AG04450 (cell line): ENCODE results near the gene RAP1GAP. TPM values are rescaled to one million over a fixed set of nuclear protein-coding genes. Genes with fewer than 3 reads are reported as not detected.
A peak's percentile ranks its signal among the peaks of the same experiment; 100 is the strongest.

ENCODE experiments used
- CTCF ChIA-PET: fragments of 300-600, 350-600 bp; formaldehyde crosslinking; extraction: SDS; loops from one replicate; lab custom pipeline; 2022; ENCODE audit warnings: antibody characterized with exemption, inconsistent platforms; lab: Charles Lee
- POLR2A ChIA-PET: fragments of 350-600 bp; formaldehyde crosslinking; extraction: SDS; loops from one replicate; lab custom pipeline; 2021; ENCODE audit warnings: antibody characterized with exemption, inconsistent platforms; lab: Yijun Ruan, JAX
- DNase-seq: peaks from one replicate; pipeline ENCODE4 v3.0.0-alpha.2; 2011; ENCODE audit warnings: low read depth, low spot score
- H3K27ac ChIP-seq: one replicate; pipeline ENCODE4 v1.5.1; 2012; ENCODE audit warnings: low read depth, low read length, control low read depth
- H3K27me3 ChIP-seq: one replicate; pipeline ENCODE4 v1.6.0; 2012; ENCODE audit warnings: low read length; ENCODE audit not compliant: control insufficient read depth, insufficient read depth
- H3K4me3 ChIP-seq: 2 replicates; pipeline ENCODE4 v1.5.1; 2011; ENCODE audit warnings: mild to moderate bottlenecking, low read depth, low read length, control low read depth
- H3K9me3 ChIP-seq: 2 replicates; pipeline ENCODE4 v1.5.1; 2012; ENCODE audit warnings: low read length; ENCODE audit not compliant: control insufficient read depth, insufficient read depth
- polyA plus RNA-seq: library from polyadenylated mRNA; depleted of rRNA; stranded (reverse); fragments of >200 nt; gene quantifications from 2 replicates; pipeline ENCODE4 v1.2.3, GENCODE V29; 2011
- TF ChIP-seq, protein P1 (sequence below): IDR thresholded peaks from 2 replicates; pipeline ENCODE4 v1.5.1; 2011; ENCODE audit warnings: low read depth, low read length, control low read depth, inconsistent platforms

The RAP1GAP gene
- polyA plus RNA-seq, 1 experiment = 0.14 TPM

- TF ChIP-seq, protein P1, sequence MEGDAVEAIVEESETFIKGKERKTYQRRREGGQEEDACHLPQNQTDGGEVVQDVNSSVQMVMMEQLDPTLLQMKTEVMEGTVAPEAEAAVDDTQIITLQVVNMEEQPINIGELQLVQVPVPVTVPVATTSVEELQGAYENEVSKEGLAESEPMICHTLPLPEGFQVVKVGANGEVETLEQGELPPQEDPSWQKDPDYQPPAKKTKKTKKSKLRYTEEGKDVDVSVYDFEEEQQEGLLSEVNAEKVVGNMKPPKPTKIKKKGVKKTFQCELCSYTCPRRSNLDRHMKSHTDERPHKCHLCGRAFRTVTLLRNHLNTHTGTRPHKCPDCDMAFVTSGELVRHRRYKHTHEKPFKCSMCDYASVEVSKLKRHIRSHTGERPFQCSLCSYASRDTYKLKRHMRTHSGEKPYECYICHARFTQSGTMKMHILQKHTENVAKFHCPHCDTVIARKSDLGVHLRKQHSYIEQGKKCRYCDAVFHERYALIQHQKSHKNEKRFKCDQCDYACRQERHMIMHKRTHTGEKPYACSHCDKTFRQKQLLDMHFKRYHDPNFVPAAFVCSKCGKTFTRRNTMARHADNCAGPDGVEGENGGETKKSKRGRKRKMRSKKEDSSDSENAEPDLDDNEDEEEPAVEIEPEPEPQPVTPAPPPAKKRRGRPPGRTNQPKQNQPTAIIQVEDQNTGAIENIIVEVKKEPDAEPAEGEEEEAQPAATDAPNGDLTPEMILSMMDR = no peak
- CTCF ChIA-PET = no interaction called here
These were observed 15.4 kb downstream of the RAP1GAP start for GRCh38 chr1:21653744-21654100.

DNA sequence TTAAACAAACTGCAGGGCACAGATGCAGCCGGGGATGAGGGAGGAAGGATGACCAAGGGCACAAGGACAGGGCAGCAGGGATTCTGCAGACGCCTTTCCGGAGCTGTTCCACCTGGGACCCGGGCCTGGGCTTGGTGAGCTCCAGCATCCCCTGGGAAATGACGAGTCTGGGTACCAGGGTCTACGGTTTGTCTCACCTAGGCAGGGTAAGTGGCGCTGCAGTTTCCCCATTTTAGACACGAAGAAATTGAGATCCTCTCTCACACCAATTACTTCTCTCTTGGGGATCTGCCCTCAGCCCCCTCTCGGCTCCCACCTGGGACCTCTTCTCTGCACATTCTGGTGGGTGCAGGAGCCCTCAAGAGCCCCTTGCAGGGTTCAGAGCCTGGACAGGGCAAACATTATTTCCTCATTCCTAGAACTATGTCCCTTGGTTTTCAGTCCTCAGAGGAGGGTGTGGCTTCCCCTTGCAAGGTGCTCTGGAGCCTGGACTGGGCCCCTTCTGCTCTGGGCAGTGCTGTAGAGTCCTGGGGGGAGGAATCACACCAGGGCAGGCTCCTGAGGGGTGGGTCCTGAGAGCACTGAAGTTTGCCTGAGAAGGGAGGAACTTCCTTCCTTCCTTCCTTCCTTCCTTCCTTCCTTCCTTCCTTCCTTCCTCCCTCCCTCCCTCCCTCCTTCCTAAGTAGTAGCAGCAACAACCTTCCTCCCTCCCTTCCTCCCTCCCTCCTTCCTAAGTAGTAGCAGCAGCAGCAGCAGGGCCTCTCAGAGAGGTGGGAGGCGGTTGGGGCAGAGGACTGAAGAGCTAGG lies 16.0 kb downstream of the RAP1GAP start:
- H3K27ac ChIP-seq = no peak overlapping the region
- no peak for DNase-seq
- peaks cover 50% of the 10 kb centered on the region for H3K27me3 ChIP-seq
- TF ChIP-seq, protein P1 = no peak
- H3K4me3 ChIP-seq = no peak overlapping the region
- CTCF ChIA-PET = no interaction called here
- H3K9me3 ChIP-seq = no peaks in the 10 kb centered on the region
- POLR2A ChIA-PET = no interaction called here

More at GRCh38 chr1:21653744-21654100, 15.4 kb downstream of the RAP1GAP start:
- POLR2A ChIA-PET = no interaction called here
- no peak overlapping the region for H3K27ac ChIP-seq
- H3K4me3 ChIP-seq = no peak overlapping the region
- H3K9me3 ChIP-seq = no peaks in the 10 kb centered on the region
- DNase-seq = no peak
- H3K27me3 ChIP-seq = peaks cover 48% of the 10 kb centered on the region

GRCh38 chr1:21652101-21652936 lies 16.8 kb downstream of the RAP1GAP start:
- H3K27me3 ChIP-seq = peaks cover 50% of the 10 kb centered on the region
- H3K9me3 ChIP-seq = no peaks in the 10 kb centered on the region
- no peak for DNase-seq
- H3K4me3 ChIP-seq = no peak overlapping the region
- H3K27ac ChIP-seq = no peak overlapping the region
- TF ChIP-seq, protein P1 = no peak
- ChIA-PET CTCF (interaction anchor here (0.6 kb wide), 1 partner anchor 160 kb away, joined by 3 read pairs; no protein-coding TSS in a partner anchor), POLR2A (no interaction called here)

- TF ChIP-seq, protein P1 = no peak
- Histone ChIP-seq H3K27me3 (peaks cover 53% of the 10 kb centered on the region), H3K27ac (no peak overlapping the region), H3K9me3 (no peaks in the 10 kb centered on the region), H3K4me3 (peak overlapping the region; percentile 51)
- ChIA-PET CTCF (interaction anchor here (0.6 kb wide), 1 partner anchor 159 kb away, joined by 3 read pairs; no protein-coding TSS in a partner anchor), POLR2A (no interaction called here)
- DNase-seq = no peak
These were observed 17.7 kb downstream of the RAP1GAP start for GRCh38 chr1:21651214-21652042.
